NOMO-1 treated with DMSO at 0.1 percent for 48 hours (cell line): ENCODE measurements around the gene F2RL2.
"Not testable (repeated sequence)": the region's sequence is repeated elsewhere in the genome, so short reads cannot be mapped to it uniquely, and the experiment has no call there.

Experiments
- DNase-seq: peaks from one replicate; lab custom pipeline; 2025; ENCODE audit not compliant: unreplicated experiment; lab: John Stamatoyannopoulos, UW

Gene F2RL2

DNA sequence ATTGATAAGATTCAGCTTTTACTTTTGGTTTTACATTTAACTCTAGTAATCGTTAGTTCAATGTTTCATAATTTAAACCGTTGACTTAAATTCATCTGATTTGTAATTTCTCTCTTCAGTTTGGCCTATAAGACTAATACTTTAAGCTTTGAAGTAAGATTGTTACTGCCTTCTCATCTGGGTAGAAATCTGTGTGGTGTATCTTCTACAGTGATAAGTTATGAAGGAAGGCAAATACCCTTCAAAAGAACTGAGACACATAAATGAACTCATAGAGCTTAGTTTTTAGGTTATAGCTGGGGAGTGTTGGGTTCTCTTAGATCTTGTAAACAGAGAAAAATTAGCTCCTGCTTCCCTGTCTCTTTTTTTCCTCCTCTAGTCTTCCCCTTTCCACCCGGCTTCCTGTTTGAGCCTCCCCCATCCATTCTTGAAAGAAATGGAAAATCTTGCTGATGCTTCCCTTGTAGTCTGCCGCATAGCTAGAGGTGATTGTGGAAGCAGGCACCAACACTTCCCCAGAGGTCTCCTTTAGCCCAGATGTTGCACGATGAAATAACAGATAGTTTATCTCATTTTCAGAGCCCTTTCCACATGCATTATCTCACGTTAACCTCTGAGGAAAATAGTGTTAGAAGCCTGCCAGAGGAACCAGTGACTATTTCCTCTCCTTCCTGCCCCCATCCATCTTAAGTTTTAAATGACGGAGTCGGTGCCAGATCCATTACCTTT lies 2.0 kb upstream of the F2RL2 start:
- DNase-seq: no peak

DNA sequence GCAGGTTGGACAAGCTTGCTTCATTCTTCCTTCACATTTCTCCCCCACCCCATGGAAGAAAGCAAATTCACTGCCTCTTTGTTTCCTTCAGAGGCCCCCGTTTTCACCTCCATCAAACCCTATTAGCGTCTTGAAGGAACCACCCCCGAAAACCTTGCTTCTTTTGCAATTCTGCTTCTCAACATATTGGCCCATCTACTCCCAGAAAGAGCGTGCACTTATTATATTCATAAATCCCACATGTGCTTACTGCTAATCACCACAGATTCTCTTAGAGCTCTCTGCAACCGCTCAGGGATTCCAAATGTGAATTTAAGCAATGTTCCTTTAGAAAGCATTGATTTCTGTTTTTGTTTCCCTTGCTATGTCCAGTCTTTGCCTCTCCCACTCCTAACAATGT lies 1.1 kb downstream of the F2RL2 start:
- no peak for DNase-seq

- no peak for DNase-seq
These were observed 3.0 kb downstream of the F2RL2 start for GRCh38 chr5:76620166-76620565.

GRCh38 chr5:76617675-76618074 lies 5.5 kb downstream of the F2RL2 start:
- no peak for DNase-seq

- DNase-seq: no peak
These were observed 6.0 kb downstream of the F2RL2 start for GRCh38 chr5:76617229-76617628.

- no peak for DNase-seq
These were observed 7.0 kb downstream of the F2RL2 start for GRCh38 chr5:76616206-76616605.

GRCh38 chr5:76615759-76616158 lies 7.4 kb downstream of the F2RL2 start:
- DNase-seq: no peak

DNA sequence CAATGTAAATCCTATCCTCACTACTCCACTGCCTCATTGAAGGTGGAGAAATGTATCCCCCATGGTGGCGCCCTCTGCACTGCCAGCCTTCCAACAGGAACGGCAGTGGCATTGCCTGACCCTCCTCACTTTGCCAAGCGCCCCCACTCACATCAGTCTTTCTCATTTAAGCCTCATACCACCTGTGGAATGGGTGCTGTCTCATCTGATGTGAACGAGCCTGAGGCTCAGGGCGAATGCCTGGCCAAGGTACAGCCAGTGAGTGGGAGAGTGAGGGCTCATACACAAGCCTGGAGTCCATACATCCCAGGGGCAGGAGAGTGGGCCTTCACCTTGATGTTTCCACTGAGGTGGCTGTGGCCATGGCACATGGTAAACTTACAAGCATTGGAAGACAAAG lies 10.3 kb downstream of the F2RL2 start:
- no peak for DNase-seq

DNA sequence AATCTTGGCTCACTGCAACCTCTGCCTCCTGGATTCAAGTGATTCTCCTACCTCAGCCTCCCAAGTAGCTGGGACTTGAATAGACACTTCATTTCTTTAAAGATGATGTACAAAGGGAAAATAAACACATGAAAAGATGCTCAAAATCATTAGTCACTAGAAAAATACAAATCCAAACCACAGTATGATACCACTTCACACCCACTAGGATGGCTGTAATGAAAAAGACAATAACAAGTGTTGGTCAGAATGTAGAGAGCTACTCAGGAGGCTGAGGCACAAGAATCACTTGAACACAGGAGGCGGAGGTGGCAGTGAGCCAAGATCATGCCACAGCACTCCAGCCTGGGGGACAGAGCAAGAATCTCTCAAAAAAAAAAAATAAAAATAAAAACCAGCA lies 13.0 kb downstream of the F2RL2 start:
- no peak for DNase-seq

GRCh38 chr5:76608833-76609232 lies 14.4 kb downstream of the F2RL2 start:
- DNase-seq: peak; percentile 16

DNA sequence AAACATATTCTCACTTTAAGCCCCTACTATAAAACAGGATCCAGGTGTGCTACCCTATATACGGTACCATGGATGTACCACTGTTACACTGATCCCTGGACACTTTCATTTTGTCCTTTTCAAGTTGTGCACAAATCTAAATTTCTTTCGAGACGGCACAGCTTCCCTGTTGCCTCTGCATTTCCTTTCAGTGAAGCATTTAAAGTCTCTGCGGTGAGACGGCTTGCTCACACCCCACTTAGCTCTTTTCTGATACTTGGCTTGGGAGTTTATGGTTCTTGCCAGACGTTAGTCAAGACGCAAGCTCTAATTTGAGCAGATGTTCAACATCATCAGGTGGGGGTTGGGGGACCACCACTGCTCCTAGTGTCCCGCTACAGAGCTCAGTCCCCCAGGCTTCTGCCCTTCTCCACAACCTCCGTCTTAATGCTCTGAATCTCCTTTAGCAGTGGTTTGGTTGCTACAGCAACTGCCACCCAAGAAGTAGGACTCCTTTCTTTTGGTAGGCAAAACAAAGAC lies 15.8 kb downstream of the F2RL2 start:
- DNase-seq: no peak

DNA sequence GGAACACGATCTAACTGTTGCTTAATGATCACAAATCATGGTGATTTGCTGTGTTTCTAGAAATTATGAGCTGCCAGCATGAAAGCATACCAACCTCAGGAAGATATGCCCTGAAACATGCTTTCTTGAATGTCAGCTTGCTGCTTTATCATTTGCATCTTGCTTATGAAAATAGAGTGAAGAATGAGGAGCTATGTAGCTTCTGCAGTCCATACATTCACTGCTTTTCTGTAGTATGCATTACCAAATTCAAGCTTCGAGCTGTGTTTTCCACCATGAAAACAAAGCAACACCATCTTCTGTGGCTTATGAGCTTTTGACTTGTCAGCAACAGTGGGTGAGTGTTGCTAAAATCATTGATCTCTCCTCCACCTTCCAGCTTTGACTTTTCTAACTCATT lies 16.5 kb downstream of the F2RL2 start:
- no peak for DNase-seq

DNA sequence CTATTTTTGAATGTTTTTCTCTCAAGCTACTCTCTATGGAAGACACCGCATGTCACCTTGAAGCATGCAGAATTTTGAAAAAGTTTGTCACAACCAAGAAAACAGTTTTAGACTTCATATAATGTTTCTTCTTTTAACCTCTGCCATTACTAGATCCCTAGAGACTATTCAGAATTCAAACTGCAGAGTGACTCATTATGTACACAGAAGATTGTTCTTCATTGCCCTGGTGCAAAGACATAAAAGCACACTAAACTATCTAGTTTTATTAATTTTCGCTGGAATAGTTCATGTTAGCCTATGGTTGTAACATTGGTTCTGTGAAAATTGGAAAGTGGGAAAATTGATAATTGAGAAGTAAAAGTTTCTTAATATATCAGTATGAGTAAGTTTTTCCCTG lies 18.4 kb downstream of the F2RL2 start:
- no peak for DNase-seq

DNA sequence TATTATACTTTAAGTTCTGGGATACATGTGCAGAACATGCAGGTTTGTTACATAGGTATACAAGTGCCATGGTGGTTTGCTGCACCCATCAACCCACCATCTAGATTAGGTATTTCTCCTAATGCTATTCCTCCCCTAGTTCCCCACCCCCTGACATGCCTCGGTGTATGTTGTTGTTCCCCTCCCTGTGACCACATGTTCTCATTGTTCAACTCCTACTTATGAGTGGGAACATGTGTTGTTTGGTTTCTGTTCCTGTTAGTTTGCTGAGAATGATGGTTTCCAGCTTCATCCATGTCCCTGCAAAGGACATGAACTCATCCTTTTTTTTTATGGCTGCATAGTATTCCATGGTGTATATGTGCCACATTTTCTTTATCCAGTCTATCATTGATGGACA lies 19.2 kb downstream of the F2RL2 start:
- DNase-seq: not testable (repeated sequence)

- no peak for DNase-seq
These were observed 21.0 kb downstream of the F2RL2 start for GRCh38 chr5:76602094-76602726.

DNA sequence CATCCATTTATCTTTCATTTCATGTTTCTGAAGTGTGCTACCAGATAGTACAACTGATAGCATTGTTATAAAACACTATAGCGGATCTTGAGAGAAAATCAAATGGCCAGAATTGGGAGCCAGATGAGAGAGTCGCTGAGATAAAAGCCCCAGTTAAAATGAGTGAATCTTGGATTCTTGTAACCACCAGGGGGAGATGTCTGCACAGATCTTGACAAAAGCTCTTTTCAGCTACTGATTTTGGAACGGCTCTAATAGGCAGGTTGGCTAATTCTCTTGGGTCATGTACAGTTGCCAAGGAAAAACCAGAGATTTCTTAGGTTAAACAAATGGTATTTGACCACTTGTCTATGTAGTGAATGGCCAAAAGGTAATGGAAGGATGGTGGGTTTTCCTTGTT lies 21.7 kb downstream of the F2RL2 start:
- peak; percentile 58 for DNase-seq

- DNase-seq: no peak
These were observed 22.5 kb downstream of the F2RL2 start for GRCh38 chr5:76600716-76601115.

- no peak for DNase-seq
These were observed 24.7 kb downstream of the F2RL2 start for GRCh38 chr5:76598531-76598930.

DNA sequence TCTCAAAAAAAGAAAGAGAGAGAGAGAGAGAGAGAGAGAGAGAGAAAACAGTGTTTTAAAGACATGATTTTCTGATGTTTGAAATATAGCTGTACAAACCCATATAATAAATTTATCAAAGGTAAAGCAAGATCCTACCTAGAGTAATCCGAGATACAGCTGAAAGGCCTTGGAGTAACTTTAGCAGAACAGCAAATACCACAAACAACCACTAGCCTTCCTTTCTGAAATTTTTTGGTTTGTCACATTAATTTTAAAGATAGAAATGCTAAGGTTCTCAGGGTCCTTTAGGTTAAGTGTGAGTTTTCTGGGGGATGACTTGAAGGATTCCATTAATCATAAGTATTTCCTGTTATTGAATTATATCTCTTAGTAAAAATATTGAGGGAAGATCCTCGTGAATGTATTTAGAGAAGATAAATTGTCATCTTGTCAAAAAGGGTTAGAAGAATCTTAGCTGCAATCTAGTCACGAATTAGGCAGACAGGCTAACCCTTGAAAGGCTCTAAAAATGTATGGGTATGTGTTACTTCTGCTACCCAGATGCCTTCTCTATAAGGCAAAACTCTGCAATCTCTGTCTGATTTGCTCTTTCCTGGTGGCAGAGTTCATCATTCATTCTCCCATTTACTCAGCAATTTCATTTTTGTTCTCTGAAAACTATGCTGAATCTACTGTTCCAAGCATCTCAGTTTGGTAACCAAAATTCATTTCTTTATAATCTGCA lies 27.3 kb downstream of the F2RL2 start:
- no peak for DNase-seq

DNA sequence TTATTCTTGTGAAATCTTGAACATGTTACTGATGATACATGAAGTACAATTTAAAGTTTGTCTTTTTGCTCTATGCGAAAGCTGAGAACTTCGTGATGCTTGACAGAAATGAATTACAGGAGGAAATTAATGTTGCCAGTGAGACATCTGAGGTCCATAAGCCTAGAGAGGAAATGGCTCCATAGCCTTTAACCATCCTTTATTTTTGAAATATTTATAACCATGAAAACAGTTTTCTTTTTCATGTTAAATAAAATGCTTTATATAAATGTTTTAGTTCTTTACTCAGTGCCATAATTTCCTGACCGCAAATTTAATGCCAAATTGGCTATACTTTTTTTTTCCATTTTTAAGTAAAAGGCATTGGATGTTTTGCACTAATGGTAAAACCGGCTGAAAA lies 29.1 kb downstream of the F2RL2 start:
- DNase-seq: no peak

DNA sequence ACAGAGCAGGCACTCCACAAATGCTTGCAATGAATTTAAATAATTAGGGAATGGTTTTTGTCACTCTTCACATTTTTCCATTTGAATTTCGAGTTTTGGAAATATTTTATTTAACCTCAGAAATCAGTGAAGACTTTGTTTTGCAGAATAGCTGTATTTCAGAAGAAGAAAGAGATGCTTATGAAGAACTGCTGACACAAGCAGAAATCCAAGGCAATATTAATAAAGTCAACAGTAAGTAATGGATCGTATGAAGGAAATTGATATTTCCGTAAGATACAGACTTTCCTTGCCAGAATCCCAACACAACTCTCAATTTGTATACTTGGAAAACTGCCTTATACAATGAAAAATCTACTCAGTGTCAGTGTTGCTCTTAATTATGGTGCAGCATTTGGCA lies 30.5 kb downstream of the F2RL2 start:
- no peak for DNase-seq

DNA sequence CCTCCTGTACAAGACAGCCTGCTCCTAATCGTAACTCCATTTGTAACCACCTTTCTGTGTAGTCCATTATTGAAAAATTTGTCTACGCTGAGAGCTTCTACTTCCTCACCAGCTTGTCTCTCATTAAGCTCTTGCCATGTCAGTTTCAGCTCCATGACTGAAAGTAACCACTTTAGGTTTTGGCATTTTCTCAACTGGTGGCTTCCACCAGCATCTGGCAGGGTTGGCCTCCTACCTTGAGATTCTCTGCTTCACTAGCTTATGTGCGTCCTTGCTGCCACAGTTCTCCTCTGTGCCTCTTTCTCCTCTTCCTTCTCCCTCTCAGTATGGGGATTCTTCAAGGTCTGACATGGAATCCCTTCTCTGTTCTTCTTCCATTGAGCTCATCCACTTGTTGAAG lies 31.8 kb downstream of the F2RL2 start:
- no peak for DNase-seq
